H1 (cell line): Measurements from ENCODE around the gene HSPA4L.

Source experiments
- EP300 ChIP-seq, 2 experiments: IDR thresholded peaks; 1 replicate in 1 of 2; 2 replicates in 1 of 2; pipeline ENCODE4 v1.6.1; 2011 to 2012; ENCODE audit warnings: low read depth in 2 of 2, low read length in 2 of 2, mild to moderate bottlenecking in 2 of 2, borderline replicate concordance in 1 of 2, inconsistent platforms in 1 of 2, moderate library complexity in 1 of 2
- MAFK ChIP-seq: IDR thresholded peaks from 2 replicates; pipeline ENCODE4 v1.6.1; 2012; ENCODE audit warnings: low read depth, mild to moderate bottlenecking, improper control_type of control experiment, low read length
- POLR2A ChIP-seq, 2 experiments: IDR thresholded peaks; 1 replicate in 1 of 2; 2 replicates in 1 of 2; pipeline ENCODE4 v1.6.1; 2011; ENCODE audit warnings: low read depth in 2 of 2, low read length in 2 of 2, mild to moderate bottlenecking in 2 of 2; ENCODE audit errors: control extremely low read depth in 1 of 2
- ZNF274 ChIP-seq: IDR thresholded peaks from 2 replicates; pipeline ENCODE4 v1.7.0; 2012; ENCODE audit warnings: low read length, borderline replicate concordance; ENCODE audit errors: extremely low read depth
- TF ChIP-seq, protein P1 (sequence below), 3 experiments: IDR thresholded peaks; 1 replicate in 2 of 3; 2 replicates in 1 of 3; pipeline versions ENCODE4 v1.5.1 to v1.6.1; 2011; ENCODE audit warnings: low read length in 3 of 3, mild to moderate bottlenecking in 3 of 3, inconsistent platforms in 2 of 3, low read depth in 1 of 3, moderate library complexity in 1 of 3; ENCODE audit not compliant: insufficient read depth in 1 of 3; ENCODE audit errors: control extremely low read depth in 1 of 3
- TF ChIP-seq, protein P2 (sequence below): IDR thresholded peaks from 2 replicates; pipeline ENCODE4 v1.6.1; 2012; ENCODE audit warnings: inconsistent platforms

DNA sequence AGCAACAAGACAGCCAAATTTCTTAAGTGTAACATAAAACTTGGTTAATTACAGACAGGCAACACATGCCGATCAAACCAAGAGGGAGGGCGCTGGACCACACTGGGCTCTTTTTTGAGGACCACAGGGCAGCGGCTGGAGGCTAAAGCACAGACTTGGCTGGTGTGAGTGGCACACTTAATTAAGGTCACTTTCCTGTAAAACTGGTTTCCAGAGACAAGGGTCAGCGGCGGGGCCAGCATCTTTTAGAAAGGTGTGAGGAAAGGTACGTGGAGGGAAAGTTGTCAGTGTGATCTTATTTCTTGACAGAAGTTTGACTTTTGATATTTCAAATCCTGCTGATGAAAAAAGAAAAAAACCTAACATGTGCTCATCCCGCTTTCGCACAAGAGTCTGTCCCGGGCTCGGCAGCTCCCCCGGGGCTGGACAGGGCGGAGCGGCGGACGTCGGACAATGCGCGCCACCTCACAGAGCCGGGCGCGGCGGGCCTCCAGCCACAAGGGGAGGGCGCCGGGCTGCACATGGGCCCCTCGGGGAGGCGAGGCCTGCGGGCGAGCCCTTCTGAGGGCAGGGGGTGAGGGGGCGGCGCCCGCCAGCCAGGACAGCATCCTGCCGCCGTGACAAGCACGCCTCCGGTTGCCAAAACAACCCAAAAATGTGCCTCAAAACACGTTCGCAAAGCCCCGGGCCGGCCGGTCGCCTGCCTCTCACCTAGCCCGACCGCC is 660 bp upstream of the HSPA4L start:
- TF ChIP-seq EP300 (IDR thresholded peaks at IDR 0.05; ENCODE audit: borderline replicate concordance in 1 of 2, low read depth in 2 of 2, low read length in 2 of 2) (no peak), POLR2A (IDR thresholded peaks at IDR 0.05; ENCODE audit: control extremely low read depth in 1 of 2, low read depth in 2 of 2, low read length in 2 of 2) (no peak), MAFK (no peak), ZNF274 (no peak)
- TF ChIP-seq, protein P1, sequence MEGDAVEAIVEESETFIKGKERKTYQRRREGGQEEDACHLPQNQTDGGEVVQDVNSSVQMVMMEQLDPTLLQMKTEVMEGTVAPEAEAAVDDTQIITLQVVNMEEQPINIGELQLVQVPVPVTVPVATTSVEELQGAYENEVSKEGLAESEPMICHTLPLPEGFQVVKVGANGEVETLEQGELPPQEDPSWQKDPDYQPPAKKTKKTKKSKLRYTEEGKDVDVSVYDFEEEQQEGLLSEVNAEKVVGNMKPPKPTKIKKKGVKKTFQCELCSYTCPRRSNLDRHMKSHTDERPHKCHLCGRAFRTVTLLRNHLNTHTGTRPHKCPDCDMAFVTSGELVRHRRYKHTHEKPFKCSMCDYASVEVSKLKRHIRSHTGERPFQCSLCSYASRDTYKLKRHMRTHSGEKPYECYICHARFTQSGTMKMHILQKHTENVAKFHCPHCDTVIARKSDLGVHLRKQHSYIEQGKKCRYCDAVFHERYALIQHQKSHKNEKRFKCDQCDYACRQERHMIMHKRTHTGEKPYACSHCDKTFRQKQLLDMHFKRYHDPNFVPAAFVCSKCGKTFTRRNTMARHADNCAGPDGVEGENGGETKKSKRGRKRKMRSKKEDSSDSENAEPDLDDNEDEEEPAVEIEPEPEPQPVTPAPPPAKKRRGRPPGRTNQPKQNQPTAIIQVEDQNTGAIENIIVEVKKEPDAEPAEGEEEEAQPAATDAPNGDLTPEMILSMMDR (IDR thresholded peaks at IDR 0.05; ENCODE audit: control extremely low read depth in 1 of 3, insufficient read depth in 1 of 3, low read depth in 1 of 3, low read length in 3 of 3) = no peak
- TF ChIP-seq, protein P2, sequence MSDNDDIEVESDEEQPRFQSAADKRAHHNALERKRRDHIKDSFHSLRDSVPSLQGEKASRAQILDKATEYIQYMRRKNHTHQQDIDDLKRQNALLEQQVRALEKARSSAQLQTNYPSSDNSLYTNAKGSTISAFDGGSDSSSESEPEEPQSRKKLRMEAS = peak; percentile 94
